Uterus (tissue), 4 donors: ENCODE data around the gene CTBP1. TPM values are rescaled to one million over a fixed set of nuclear protein-coding genes. Genes with fewer than 3 reads are reported as not detected.

ENCODE experiments used
- DNase-seq, 2 donors: peaks; one replicate each; pipeline ENCODE4 v3.0.0-alpha.2; 2019 to 2020
- H3K27ac ChIP-seq, 2 donors: fragments of 200-600 bp; sonication (generic); 1 replicate in 1 of 2; 2 replicates in 1 of 2; pipeline ENCODE4 v1.5.1; 2016 to 2018
- H3K27me3 ChIP-seq, 2 donors: fragments of 200-600 bp; sonication (generic); one replicate each; pipeline ENCODE4 v1.5.1; 2018 to 2019; ENCODE audit warnings: control low read depth in 1 of 2
- H3K36me3 ChIP-seq, 2 donors: fragments of 200-600 bp; sonication (generic); one replicate each; pipeline ENCODE4 v1.5.1; 2019; ENCODE audit warnings: control low read depth in 1 of 2
- H3K4me1 ChIP-seq, 2 donors: fragments of 200-600 bp; sonication (generic); one replicate each; pipeline ENCODE4 v1.5.1; 2018 to 2019; ENCODE audit warnings: control low read depth in 1 of 2
- H3K4me3 ChIP-seq, 2 donors: fragments of 200-600 bp; sonication (generic); 1 replicate in 1 of 2; 2 replicates in 1 of 2; pipeline ENCODE4 v1.5.1; 2018 to 2019; ENCODE audit warnings: mild to moderate bottlenecking in 1 of 2
- H3K9me3 ChIP-seq, 2 donors: fragments of 200-600 bp; sonication (generic); one replicate each; pipeline ENCODE4 v1.5.1; 2019; ENCODE audit warnings: control low read depth in 1 of 2
- CTCF ChIP-seq, 4 experiments: fragments of 200-600 bp in 2 of 4; fragments of 450-650 bp in 2 of 4; sonication (generic) in 2 of 4; IDR thresholded peaks; one replicate each; pipeline ENCODE4 v1.5.1; 2016 to 2019; ENCODE audit warnings: antibody characterized with exemption in 4 of 4, mild to moderate bottlenecking in 2 of 4, moderate library complexity in 1 of 4
- POLR2A ChIP-seq, 2 donors: fragments of 450-650 bp; IDR thresholded peaks; one replicate each; pipeline ENCODE4 v1.6.1; 2016; ENCODE audit warnings: antibody characterized with exemption in 2 of 2, mild to moderate bottlenecking in 1 of 2, moderate library complexity in 1 of 2
- intact Hi-C: fragments of 100-400 bp; cut with DNase I; formaldehyde crosslinking; loops from one replicate; pipeline ENCODE4 v1.15.1; 2023; ENCODE audit warnings: low total_unique reads
- total RNA-seq, 4 donors: library from RNA; depleted of rRNA in 3 of 4; stranded (reverse); fragments of >200 nt in 3 of 4; gene quantifications; one replicate each; pipeline versions ENCODE4 v1.1.0 to v1.2.4, GENCODE V29; 2014 to 2023
- donor health status: DM: yes; HTN: yes; CAD: no.

The CTBP1 gene
- total RNA-seq, 4 donors from 2014 or later = 104 to 193 (median 162) TPM

DNA sequence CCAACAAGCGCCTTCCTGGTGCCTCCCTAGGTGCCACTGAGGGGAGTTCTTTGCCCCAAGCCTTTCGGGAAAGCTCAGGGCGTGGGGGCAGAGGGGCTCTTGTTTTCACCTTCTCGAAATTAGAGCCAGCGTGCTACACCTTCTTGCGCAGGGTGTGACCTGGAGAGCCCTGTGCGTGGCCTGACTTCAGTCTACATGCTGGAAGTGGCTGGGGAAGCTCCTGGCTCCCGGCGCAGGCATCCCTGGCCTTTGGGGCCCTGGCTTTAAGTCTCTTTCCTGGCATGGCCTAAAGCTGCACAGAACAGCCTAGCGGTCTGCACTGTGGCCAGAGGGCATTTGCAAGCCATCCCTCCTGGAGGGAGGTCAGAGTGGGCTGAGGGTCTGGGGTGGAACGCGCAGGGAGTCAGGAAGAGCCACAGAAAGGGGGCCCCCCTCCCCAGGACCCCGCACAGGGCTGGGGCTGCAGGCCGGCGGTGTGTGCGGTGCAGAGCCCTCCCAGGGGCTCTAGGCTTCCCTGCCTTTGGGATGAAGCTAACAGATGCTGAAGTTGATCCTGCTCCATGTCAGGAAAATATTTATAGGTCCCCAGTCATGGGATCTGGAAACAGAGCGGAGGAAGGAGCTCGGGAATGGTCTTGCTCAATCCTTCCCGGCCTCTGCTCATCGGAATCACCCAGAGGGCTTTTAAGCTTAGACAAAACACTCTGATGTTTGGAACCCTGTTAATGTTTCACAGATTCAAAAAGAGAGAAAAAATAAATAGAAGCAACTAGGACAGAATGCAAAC is 75.8 kb downstream of the CTBP1 start:
- DNase-seq = peak; percentile 76 to 87
- intact Hi-C loops = no loop called here
- no peaks in the 10 kb centered on the region for H3K27me3 ChIP-seq
- no peaks in the 10 kb centered on the region for H3K36me3 ChIP-seq
- peak overlapping the region in 1 of 2 donors; percentile 14 for H3K4me3 ChIP-seq
- H3K27ac ChIP-seq = peak overlapping the region; percentile 94 to 96
- no peaks in the 10 kb centered on the region for H3K9me3 ChIP-seq
- TF ChIP-seq POLR2A (IDR thresholded peaks at IDR 0.05) = no peak
- peaks cover 7 to 15% of the 10 kb centered on the region in 2 donors for H3K4me1 ChIP-seq

DNA sequence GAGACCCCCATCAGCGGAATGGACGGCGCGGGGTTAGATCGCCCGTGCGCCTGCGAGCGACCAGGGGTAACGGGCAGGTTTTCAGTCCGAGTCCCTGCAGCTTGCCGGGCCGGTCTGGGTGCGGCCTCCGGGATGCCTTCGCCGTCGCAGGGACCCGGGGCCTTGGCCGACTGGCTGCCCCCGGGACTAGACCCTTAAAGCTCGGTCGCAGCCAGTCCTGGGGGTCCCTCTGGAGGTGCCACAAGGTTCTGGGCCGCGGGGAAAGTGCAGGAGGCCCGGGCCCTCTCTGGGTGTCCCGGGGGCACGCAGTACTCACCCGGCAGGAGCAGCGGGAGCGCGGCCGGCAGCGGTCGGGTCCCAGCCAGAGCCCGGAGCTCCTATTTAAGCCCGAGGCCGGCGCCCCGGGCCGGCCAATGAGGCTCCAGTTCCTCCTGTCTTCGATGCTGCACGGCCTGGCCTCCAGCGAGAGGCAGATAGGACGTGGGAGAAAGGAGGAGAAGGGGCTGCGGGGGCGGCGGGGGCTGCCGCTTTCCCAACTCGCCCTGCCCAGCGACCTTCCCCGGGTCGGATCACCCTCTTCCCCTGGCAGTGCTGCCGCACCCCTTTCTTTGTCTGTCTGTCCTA is 76.6 kb downstream of the CTBP1 start, which contains the start of gene SPON2:
SPON2 (minus strand) TSS at position 356 of the 624 bp plus-strand sequence.
- intact Hi-C loops = no loop called here
- Histone ChIP-seq H3K4me3 (peak within 1 kb of the TSS; percentile 44 to 51), H3K4me1 (peaks cover 7 to 19% of the 10 kb centered on the region in 2 donors)

DNA sequence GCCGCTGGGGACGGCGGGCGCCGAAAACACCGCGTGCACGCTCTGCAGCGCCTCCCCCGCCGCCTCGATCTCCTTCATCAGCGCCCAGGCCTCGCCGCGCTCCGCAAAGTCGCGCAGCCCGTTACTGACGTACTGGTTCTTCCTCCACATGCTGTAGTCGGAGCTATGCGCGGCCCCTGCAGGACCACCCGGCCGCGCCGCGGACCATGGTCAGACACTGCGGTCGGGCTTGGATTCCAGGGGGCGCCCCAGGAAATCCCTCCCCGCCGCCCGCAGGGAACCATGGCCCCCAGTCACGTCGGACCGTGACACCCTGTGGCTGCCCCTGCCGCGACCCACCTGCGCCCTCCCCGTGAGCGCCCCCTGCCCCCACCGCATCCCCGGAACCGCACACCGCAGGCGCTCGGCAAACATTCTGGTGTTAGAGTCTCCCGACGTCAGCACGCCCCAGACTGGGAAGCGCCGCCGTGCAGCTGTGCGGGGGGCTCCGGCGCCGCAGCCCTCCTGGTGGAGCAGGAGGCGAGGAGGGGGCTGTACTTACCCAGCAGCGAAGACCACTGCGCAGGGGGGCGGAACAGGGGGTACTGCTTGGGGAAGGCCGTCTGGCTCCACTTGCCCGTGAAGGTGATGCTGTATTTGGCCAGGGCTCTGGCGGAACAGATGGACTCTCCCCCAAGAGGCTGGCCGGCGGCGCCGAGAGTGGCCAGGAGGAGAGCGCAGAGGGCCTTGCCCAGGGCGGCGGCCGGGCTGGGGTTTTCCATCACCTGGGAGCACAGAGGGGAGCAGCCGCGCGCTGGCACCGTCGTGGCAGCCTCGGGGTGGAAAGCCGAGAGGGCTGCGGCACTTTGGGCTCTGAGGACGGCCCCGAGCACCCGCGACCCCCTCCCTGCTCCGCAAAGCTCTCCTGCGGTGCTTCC is 77.4 kb downstream of the CTBP1 start:
- no peaks in the 10 kb centered on the region for H3K36me3 ChIP-seq
- intact Hi-C loops = no loop called here
- peak overlapping the region; percentile 44 to 51 for H3K4me3 ChIP-seq
- peaks cover 7 to 19% of the 10 kb centered on the region in 2 donors for H3K4me1 ChIP-seq
- H3K27ac ChIP-seq = peak overlapping the region; percentile 94 to 96
- no peaks in the 10 kb centered on the region for H3K27me3 ChIP-seq
- TF ChIP-seq POLR2A (IDR thresholded peaks at IDR 0.05) (no peak), CTCF (IDR thresholded peaks at IDR 0.05) (peak in 1 of 4 experiments; percentile 2)
- no peaks in the 10 kb centered on the region for H3K9me3 ChIP-seq
- no peak for DNase-seq

More for the DNA sequence above, 76.6 kb downstream of the CTBP1 start, which contains the start of gene SPON2:
- peak within 1 kb of the TSS; percentile 94 to 96 for H3K27ac ChIP-seq
- no peaks in the 10 kb centered on the region for H3K9me3 ChIP-seq
- H3K36me3 ChIP-seq = no peaks in the 10 kb centered on the region
- no peaks in the 10 kb centered on the region for H3K27me3 ChIP-seq
- peak; percentile 72 to 75 for DNase-seq
- peak in 1 of 2 donors; percentile 52 for TF ChIP-seq POLR2A (IDR thresholded peaks at IDR 0.05)
- TF ChIP-seq CTCF (IDR thresholded peaks at IDR 0.05) = peak in 1 of 4 experiments; percentile 5

DNA sequence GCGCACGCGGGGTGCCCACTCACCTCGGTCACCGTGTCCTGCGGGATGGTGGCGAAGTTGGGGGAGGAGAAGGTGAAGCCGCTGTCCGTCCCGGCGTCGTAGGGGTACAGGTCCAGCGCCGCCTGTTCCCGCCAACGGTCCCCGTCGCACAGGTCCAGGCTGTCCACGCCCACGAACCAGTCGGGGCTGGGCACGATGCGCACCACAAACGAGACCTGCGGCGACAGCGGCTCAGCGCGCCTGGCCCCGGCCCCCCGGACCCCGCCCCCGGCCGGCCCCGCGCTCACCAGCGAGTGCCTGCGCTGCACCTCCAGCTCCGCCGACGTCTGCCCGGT is 78.0 kb downstream of the CTBP1 start:
- Histone ChIP-seq H3K4me1 (peaks cover 7 to 19% of the 10 kb centered on the region in 2 donors), H3K27ac (peak overlapping the region; percentile 94 to 96), H3K9me3 (no peaks in the 10 kb centered on the region), H3K36me3 (no peaks in the 10 kb centered on the region), H3K27me3 (no peaks in the 10 kb centered on the region), H3K4me3 (peak overlapping the region; percentile 44 to 51)
- no peak for DNase-seq
- TF ChIP-seq POLR2A (IDR thresholded peaks at IDR 0.05) = no peak
- no peak for TF ChIP-seq CTCF (IDR thresholded peaks at IDR 0.05)
- intact Hi-C loops = no loop called here
